ENCODE data around the gene BTAF1. TPM values are rescaled to one million over a fixed set of nuclear protein-coding genes. Genes with fewer than 3 reads are reported as not detected.

BTAF1 gene
- total and polyA plus RNA-seq, 7 donors, result 4.5 to 14.7 (median 9.8) TPM

DNA sequence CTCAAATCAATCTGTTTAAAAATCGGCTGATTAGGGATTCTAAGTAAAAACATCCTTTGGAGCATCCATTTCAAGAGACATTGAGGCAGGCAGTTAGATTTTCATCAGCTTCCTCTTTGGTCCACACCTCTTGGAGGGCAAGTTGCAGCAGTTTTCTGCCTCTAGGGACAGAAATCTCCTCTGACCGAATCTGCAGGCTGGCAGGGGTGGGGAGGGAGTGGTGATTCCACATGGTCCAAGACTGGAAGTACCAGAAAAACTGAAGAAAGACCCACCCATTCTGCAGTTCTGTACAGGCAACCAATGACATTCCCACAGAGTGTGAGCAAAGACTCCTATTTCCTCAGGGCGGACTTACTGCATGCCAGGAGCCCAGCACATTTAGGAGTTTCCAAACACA is 43.3 kb upstream of the BTAF1 start:
- H3K27me3 ChIP-seq (ENCODE audit: insufficient read depth in 3 of 3, low read length in 2 of 3), result no peaks in the 10 kb centered on the region
- no peaks in the 10 kb centered on the region for H3K36me3 ChIP-seq (ENCODE audit: insufficient read depth in 1 of 2, low read depth in 1 of 2)
- TF ChIP-seq CTCF (IDR thresholded peaks at IDR 0.05), result no peak
- intact Hi-C loops (cut with DNase I), result no loop called here
- no peak overlapping the region for H3K4me3 ChIP-seq
- peaks cover 6% of the 10 kb centered on the region for H3K4me1 ChIP-seq
- no peak for DNase-seq
- H3K27ac ChIP-seq, result no peak overlapping the region
- ATAC-seq, result no peak
- H3K9me3 ChIP-seq, result no peaks in the 10 kb centered on the region
- WGBS, 3 donors, result 27 to 33% (median 29%) methylated on average over 3 of the region's 3 CpGs

DNA sequence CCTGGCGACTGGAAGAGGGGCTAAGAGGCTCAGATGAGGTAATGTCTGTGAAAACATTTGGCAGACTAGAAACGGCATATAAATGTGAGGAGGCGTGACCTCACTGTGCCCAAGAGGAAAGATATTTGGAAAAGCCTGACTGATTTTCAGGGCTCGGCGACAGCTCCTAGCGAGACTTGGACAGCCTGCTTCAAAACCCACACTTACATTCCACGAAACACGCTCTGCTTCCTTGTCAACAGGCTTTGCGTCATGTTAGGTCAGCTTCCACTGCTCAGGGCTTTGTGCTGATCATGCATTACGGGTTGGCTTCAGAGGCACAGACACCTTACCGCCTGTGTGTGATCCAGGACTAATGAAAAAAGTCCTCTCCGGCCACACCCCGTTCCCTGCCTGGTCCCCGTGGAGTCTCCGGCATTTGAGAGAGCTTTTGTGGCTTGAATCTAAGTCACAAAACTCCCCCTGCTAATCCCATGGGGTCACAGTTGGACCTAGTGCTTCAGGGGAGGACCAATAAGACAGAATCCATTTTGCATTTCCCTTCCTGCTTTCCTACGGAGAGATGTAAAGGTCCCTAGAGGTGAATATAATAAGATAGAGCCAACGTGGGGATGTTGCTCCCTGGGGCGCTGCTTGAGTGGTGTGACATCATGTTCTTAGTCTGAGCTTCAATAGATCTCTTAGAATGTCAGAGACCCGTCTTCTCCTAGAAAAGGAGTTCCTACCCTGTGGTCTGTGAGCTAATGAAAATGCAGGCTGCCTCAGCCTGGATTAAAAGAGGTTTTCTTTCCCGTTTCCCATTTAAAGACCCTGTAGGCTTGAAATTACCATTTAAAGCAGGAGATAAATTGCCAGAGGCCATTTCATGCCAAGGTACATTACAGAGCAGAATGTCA is 39.8 kb upstream of the BTAF1 start:
- peak overlapping the region; percentile 51 for H3K4me3 ChIP-seq
- H3K4me1 ChIP-seq, result peaks cover 12% of the 10 kb centered on the region
- 10 to 24% (median 17%) methylated on average over 20 of the region's 20 CpGs for WGBS, 3 donors
- DNase-seq (peak in 1 of 2 donors; percentile 49), ATAC-seq (peak; percentile 45 to 84 (median 82))
- no peaks in the 10 kb centered on the region for H3K27me3 ChIP-seq (ENCODE audit: insufficient read depth in 3 of 3, low read length in 2 of 3)
- intact Hi-C loops (cut with DNase I), result no loop called here
- no peak for TF ChIP-seq CTCF (IDR thresholded peaks at IDR 0.05)
- peak overlapping the region; percentile 46 for H3K27ac ChIP-seq
- H3K9me3 ChIP-seq, result no peaks in the 10 kb centered on the region
- H3K36me3 ChIP-seq (ENCODE audit: insufficient read depth in 1 of 2, low read depth in 1 of 2), result no peaks in the 10 kb centered on the region

DNA sequence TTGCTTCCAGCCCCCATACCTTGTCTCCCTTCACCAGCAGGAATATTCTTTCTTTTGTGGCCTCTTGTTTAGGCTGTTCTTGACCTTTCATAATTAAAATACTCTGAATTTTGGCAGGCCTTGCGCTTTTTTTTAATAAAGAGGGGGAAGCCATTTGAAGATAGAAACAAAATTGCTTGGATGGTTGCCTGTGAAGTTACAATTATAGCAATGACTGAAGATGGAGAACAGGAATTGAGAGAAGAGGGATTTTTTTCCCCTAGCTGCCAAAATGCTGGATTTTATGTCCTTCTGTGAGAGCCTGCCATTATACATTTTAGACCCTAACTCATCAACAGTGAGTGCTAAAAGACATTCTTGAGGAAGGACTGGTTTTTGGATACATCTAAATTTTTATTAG is 39.0 kb upstream of the BTAF1 start:
- no peak for ATAC-seq
- 67 to 81% (median 76%) methylated on average over 1 of the region's 1 CpG for WGBS, 3 donors
- no peak for DNase-seq
- Histone ChIP-seq H3K27me3 (ENCODE audit: insufficient read depth in 3 of 3, low read length in 2 of 3) (no peaks in the 10 kb centered on the region), H3K9me3 (no peaks in the 10 kb centered on the region), H3K27ac (peak overlapping the region; percentile 46), H3K36me3 (ENCODE audit: insufficient read depth in 1 of 2, low read depth in 1 of 2) (no peaks in the 10 kb centered on the region), H3K4me3 (no peak overlapping the region), H3K4me1 (peaks cover 12% of the 10 kb centered on the region)
- no peak for TF ChIP-seq CTCF (IDR thresholded peaks at IDR 0.05)
- intact Hi-C loops (cut with DNase I), result no loop called here

DNA sequence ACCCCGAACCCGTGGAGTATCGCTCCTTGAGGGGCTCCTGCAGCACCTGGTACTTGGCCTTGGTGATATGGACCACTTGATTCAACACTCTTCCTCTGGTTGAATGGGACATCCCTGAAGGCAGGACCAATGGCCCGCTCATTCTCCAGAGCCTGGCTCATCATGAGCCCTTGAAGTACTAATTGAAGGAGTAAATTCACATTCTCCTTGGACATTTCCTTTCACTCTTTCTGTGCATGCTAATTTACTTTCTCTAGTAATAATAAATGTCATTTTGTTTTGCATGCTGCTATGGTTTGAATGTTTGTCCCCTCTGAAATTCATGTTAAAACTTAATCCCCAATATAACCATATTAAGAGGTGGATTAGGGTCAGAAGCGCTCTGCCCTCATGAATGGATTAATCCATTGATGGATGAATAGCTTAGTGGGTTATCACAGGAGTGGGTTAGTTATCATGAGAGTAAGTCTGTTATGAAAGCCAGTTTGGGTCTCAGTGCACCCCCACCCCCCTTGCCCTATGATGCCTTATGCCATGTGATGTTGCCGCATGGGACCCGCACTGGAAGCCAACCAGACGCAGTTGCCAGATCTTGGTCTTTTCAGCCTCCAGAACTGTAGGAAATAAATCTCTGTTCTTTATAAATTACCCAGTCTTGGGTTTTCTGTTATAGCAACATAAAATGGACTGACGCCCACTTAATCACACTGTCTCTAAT is 38.0 kb upstream of the BTAF1 start:
- Histone ChIP-seq H3K27ac (no peak overlapping the region), H3K4me3 (no peak overlapping the region), H3K27me3 (ENCODE audit: insufficient read depth in 3 of 3, low read length in 2 of 3) (no peaks in the 10 kb centered on the region), H3K9me3 (no peaks in the 10 kb centered on the region), H3K36me3 (ENCODE audit: insufficient read depth in 1 of 2, low read depth in 1 of 2) (no peaks in the 10 kb centered on the region), H3K4me1 (peaks cover 12% of the 10 kb centered on the region)
- TF ChIP-seq CTCF (IDR thresholded peaks at IDR 0.05), result no peak
- 94 to 97% (median 97%) methylated on average over 9 of the region's 9 CpGs for WGBS, 3 donors
- intact Hi-C loops (cut with DNase I), result no loop called here
- DNase-seq (no peak), ATAC-seq (no peak)
